Measurements from ENCODE around the gene TGM6.

Gene TGM6

DNA sequence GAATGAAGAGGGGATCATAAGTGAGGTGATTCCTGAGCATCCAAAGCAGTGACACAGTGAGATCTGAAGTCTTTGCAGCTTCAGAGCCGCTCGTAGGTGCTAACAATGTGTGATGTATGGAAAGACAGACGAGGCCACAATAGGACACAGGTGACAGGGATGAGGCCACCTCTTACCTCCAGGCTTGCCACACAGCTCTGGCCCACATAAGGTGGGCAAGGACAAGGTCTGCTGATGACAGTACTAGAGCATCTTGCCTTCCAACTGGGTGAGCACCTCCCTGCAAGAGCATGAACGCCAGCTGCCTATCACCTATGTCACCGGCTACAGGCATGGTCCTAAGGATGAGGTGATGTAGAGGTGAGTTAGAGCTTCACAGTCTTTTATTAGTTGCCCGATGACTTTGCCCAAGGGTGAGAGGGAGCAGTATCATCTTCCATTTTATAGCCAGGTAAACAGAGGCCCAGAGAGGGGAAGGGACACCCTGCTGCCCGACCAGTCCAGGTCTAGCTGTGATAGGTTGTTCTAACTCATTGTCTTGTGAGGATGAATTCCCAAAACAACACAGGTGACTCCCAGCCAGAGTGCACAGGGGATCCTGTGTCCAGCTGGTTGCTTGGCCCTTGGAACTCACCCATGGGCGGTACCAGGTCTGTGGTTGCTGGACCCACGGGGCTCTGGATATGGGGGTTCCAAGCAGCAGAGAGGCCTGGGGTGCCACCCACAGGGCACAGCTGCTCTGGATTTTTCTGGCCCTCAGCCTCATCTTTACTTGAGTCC, 6.2 kb upstream of the TGM6 start:
- TF ChIP-seq, protein P1, sequence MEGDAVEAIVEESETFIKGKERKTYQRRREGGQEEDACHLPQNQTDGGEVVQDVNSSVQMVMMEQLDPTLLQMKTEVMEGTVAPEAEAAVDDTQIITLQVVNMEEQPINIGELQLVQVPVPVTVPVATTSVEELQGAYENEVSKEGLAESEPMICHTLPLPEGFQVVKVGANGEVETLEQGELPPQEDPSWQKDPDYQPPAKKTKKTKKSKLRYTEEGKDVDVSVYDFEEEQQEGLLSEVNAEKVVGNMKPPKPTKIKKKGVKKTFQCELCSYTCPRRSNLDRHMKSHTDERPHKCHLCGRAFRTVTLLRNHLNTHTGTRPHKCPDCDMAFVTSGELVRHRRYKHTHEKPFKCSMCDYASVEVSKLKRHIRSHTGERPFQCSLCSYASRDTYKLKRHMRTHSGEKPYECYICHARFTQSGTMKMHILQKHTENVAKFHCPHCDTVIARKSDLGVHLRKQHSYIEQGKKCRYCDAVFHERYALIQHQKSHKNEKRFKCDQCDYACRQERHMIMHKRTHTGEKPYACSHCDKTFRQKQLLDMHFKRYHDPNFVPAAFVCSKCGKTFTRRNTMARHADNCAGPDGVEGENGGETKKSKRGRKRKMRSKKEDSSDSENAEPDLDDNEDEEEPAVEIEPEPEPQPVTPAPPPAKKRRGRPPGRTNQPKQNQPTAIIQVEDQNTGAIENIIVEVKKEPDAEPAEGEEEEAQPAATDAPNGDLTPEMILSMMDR (IDR thresholded peaks at IDR 0.05), result no peak
- Histone ChIP-seq H3K27ac (no peak overlapping the region), H3K4me3 (no peak overlapping the region)
- no peak for DNase-seq (ENCODE audit: low spot score)

DNA sequence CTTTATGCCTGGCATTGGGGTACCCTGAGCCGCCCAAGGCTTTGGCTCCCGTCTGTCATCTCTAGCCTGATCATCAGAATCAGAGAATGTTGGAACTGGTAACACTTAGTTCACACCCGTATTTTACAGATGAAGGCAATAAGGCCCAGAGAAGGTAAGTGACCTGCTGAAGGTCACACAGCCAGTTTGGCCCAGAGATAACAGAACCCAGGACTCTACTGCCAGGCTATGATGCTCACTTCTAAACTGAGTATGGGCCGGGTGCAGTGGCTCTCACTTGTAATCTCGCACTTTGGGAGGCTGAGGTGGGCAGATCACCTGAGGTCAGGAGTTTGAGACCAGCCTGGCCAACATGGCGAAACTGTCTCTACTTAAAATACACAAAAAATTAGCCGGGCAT, 1.8 kb upstream of the TGM6 start:
- H3K4me3 ChIP-seq, result no peak overlapping the region
- H3K27ac ChIP-seq, result no peak overlapping the region
- TF ChIP-seq, protein P1 (IDR thresholded peaks at IDR 0.05), result no peak
- DNase-seq (ENCODE audit: low spot score), result no peak

DNA sequence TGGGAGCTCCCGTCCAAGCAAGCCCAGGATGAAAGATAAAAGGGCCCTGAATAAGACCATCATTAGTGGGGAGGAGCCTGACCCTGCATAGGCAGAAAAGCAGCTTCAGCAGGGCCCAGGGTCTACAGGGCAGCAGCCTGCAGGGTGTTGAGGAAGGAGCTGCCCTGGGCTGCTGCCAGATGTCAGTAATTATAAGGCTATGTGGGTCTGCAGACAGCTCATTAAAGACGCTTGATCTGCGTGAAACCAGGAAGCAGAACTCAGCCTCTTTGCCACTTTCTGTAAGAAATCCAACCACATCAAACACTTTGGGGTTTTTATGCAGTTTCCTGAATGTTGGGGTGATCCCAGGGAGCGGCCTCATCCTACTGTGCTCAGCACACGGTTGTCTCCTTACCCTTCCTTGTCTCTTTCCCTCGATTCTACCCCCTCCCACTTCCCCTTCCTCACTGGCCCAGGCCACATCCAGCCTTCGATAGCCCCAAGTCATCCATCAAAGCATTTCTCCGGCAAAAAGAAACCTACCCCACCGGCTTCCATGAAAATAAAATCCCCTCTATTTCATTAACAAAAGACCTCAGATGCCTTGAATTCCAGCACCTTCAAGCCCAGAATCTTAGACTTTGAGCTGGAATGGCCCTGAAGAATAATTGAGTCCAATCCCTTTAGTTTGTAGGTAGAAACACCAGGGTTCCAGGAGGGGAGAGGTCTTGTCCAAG, 1.0 kb upstream of the TGM6 start:
- DNase-seq (ENCODE audit: low spot score), result no peak
- TF ChIP-seq, protein P1 (IDR thresholded peaks at IDR 0.05), result no peak
- H3K27ac ChIP-seq, result no peak overlapping the region
- no peak overlapping the region for H3K4me3 ChIP-seq

DNA sequence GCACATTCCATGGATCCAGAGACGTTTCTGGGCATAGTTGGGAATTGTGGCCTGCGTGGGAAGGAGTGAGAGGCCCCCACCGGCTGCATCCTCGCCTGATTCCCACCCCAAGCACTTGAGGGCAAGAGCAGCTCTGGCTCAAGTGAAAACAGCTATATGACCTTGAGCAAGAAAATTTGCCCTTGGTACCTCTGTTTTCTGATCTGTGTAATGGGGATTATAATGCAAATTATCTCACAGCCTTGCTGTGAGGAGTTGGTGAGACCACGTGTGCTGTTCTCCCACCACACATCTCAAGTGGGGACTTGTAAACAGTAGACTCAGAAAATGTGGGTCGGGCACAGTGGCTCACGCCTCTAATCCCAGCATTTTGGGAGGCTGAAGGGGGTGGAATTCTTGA, 602 bp downstream of the TGM6 start:
- Histone ChIP-seq H3K4me3 (no peak overlapping the region), H3K27ac (no peak overlapping the region)
- DNase-seq (ENCODE audit: low spot score), result no peak
- TF ChIP-seq, protein P1 (IDR thresholded peaks at IDR 0.05), result no peak

DNA sequence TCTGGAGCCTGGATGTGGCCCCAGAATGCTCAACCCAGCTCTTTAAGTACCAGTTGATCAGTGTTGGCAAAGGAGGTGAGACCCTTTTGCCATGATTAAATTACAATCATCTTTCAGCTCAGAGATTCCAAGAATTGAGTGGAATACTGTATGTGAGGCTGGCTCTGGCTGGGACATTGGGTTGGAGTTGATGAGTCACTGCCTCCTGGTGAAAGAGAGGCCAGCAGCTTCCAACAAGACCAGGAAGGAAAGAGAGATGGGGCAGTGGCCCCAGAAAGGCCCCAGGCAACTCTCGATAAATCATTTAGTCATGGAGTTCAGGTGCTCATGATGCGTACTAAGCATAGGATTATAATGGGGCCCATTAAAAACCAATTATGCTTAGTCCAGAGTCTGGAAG, 2.1 kb downstream of the TGM6 start:
- TF ChIP-seq, protein P1 (IDR thresholded peaks at IDR 0.05), result no peak
- no peak overlapping the region for H3K27ac ChIP-seq
- no peak for DNase-seq (ENCODE audit: low spot score)
- H3K4me3 ChIP-seq, result no peak overlapping the region

GRCh38 chr20:2385026-2385425, 4.3 kb downstream of the TGM6 start:
- Histone ChIP-seq H3K4me3 (no peak overlapping the region), H3K27ac (no peak overlapping the region)
- no peak for DNase-seq (ENCODE audit: low spot score)
- TF ChIP-seq, protein P1 (IDR thresholded peaks at IDR 0.05), result no peak

DNA sequence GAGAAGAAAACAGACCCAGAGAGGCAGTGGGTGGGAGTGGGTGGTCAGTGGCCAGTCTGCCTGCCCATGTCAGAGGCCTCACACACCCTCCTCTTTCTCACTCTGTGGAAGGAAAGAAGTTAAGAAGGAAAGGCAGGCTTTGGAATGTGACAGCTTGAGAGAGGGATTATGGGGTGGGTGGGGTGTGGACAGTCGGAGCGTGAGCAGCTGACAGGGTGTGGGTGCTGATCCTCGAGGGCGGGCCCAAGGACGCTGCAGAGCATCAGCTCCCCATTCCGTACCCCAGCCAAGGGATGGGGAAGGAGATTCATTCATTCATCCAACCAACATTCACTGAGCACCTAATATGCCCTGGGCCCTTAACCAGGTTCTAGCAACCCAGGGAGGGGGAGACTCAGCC, 4.8 kb downstream of the TGM6 start:
- no peak for DNase-seq (ENCODE audit: low spot score)
- Histone ChIP-seq H3K27ac (no peak overlapping the region), H3K4me3 (no peak overlapping the region)
- TF ChIP-seq, protein P1 (IDR thresholded peaks at IDR 0.05), result no peak
